Measurements from ENCODE around the gene CGN. TPM values are rescaled to one million over a fixed set of nuclear protein-coding genes. Genes with fewer than 3 reads are reported as not detected.

CGN gene
- polyA plus RNA-seq, 3 donors, result 44.1 to 58.9 (median 50.9) TPM

Other genes with a start within 250 kb of the CGN start
- gene ZNF687, start 229.1 kb upstream of the CGN start, polyA plus RNA-seq (ENCODE audit: insufficient read length in 3 of 3), result 10 to 100 TPM; 25.2 to 30.0 (median 27.5) TPM
- 10 to 100 TPM; 63.5 to 72.7 (median 70.2) TPM for gene PI4KB, start 184.0 kb upstream of the CGN start, polyA plus RNA-seq (ENCODE audit: insufficient read length in 3 of 3)
- 10 to 100 TPM; 42.7 to 47.1 (median 42.8) TPM for gene RFX5, start 164.1 kb upstream of the CGN start, polyA plus RNA-seq (ENCODE audit: insufficient read length in 3 of 3)
- gene SELENBP1, start 138.7 kb upstream of the CGN start, polyA plus RNA-seq (ENCODE audit: insufficient read length in 3 of 3), result 10 to 100 TPM; 49.4 to 51.2 (median 50.7) TPM
- 100 to 1,000 TPM; 248 to 283 (median 257) TPM for gene PSMB4, start 111.8 kb upstream of the CGN start, polyA plus RNA-seq (ENCODE audit: insufficient read length in 3 of 3)
- gene POGZ, start 51.9 kb upstream of the CGN start, polyA plus RNA-seq (ENCODE audit: insufficient read length in 3 of 3), result 100 to 1,000 TPM in 2 of 3 donors, 10 to 100 TPM in 1; 94.8 to 158 (median 150) TPM
- 10 to 100 TPM in 2 of 3 donors, 1 to 10 TPM in 1; 8.8 to 14.1 (median 11.7) TPM for gene TUFT1, start 28.9 kb downstream of the CGN start, polyA plus RNA-seq (ENCODE audit: insufficient read length in 3 of 3)
- gene SNX27, start 100.7 kb downstream of the CGN start, polyA plus RNA-seq (ENCODE audit: insufficient read length in 3 of 3), result 10 to 100 TPM; 18.4 to 28.1 (median 27.0) TPM
- under 1 TPM; 0.53 to 0.61 (median 0.58) TPM for gene CELF3, start 205.4 kb downstream of the CGN start, polyA plus RNA-seq (ENCODE audit: insufficient read length in 3 of 3)
- under 1 TPM in 1 of 3 donors, not detected in 2; 0.24 TPM for gene RIIAD1, start 210.1 kb downstream of the CGN start, polyA plus RNA-seq (ENCODE audit: insufficient read length in 3 of 3)